Measurements from ENCODE around the gene ARL13A.
"Not testable (repeated sequence)": the region's sequence is repeated elsewhere in the genome, so short reads cannot be mapped to it uniquely, and the experiment has no call there.

ARL13A gene

DNA sequence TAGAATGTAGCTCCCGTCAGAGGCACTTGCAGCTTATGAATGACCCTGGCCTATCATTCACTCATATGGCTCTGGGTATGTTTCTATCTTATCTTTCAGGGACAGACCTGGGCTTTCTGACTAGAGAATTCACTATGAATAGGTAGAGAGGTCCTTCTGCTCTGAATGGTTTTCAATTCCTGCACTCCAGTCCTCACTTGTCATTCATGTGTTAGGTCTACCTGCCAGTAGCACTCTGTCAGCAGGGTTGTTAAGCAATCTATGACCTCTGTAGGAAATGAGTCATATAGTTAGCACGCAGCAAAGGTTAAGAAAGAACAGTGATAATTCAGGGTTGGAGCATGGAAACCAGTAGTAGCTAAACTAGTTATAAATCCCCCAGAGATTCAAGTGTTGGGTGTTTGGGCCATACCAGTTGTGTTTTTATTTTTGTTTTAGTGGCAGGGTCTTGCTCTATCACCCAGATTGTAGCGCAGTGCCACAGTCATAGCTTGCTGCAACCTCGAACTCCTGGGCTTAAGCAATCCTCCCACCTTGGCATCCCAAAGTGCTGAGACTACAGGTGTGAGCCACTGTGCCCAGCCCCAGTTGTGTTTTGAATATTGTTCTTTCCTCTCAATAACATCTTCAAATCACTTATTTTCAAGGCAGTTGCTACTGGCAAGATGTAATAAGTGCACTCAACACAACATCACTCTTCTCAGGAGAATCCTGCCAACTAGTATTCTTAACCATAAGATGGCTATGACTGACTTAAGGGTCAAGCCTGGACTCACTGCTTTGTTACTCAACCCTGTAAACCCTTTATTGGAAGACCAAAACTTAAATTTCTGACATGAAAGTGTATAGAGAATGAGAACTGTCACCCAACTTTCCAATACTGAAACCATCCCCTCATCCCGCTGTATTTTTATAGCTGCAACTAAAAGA is 25.1 kb downstream of the ARL13A start:
- no peak for DNase-seq

- DNase-seq = no peak
These were observed 26.0 kb downstream of the ARL13A start for GRCh38 chrX:100995469-100995868.

- DNase-seq = no peak
These were observed 29.9 kb downstream of the ARL13A start for GRCh38 chrX:100999451-100999850.

GRCh38 chrX:101009090-101009489 is 39.6 kb downstream of the ARL13A start:
- DNase-seq = no peak

GRCh38 chrX:101012031-101012430 is 42.5 kb downstream of the ARL13A start:
- not testable (repeated sequence) for DNase-seq

DNA sequence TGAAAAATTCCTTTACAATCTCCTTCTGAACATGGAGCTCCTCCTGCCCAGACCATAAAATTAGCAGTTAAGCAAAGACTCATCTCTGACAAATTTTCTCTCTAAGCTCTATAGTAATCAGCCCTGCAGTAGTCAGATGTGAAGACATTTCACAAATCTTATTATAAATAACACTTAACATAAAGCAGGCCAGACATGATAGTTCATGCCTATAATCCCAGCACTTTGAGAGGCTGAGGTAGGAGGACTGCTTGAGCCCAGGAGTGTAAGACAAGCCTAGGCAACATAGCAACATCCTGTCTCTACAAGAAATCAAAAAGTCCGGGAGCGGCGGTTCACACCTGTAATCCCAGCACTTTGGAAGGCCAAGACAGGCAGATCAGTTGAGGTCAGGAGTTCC is 52.5 kb downstream of the ARL13A start:
- no peak for DNase-seq

DNA sequence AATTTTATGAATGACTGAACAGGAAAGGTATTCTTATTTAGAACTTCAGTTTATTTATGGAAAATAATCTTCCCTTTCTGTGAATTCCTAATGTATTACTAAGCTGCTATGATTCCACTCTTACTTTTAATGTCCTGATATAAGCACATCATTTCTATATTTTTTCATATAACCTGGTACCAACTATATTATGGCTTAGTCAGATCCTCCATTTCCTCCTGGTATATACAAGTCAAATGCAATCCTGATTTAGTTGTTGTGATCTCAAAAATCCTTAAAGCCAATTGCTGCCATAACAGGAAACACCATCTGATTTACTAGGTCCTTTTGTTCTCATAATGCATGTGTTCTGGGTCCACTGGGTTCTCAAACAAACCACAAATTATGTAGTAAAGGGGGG is 55.6 kb downstream of the ARL13A start:
- no peak for DNase-seq

- DNase-seq = no peak
These were observed 59.1 kb downstream of the ARL13A start for GRCh38 chrX:101028562-101028961.

GRCh38 chrX:101029665-101030064 is 60.2 kb downstream of the ARL13A start:
- DNase-seq = no peak

- no peak for DNase-seq
These were observed 67.7 kb downstream of the ARL13A start for GRCh38 chrX:101037231-101037630.

- no peak for DNase-seq
These were observed 70.7 kb downstream of the ARL13A start for GRCh38 chrX:101040197-101040596.
